Endometrium (tissue), 2 donors: ENCODE measurements around the gene PRKCG.
A peak's percentile ranks its signal among the peaks of the same experiment; 100 is the strongest.
"Not testable (repeated sequence)": the region's sequence is repeated elsewhere in the genome, so short reads cannot be mapped to it uniquely, and the experiment has no call there.

Experiments
- FAIRE-seq: peaks from 2 replicates; lab custom pipeline; 2012; peaks lifted over from hg19 to GRCh38; lab: Jason Lieb, UNC
- donor health status: control.
- donor health status: control.

PRKCG gene

DNA sequence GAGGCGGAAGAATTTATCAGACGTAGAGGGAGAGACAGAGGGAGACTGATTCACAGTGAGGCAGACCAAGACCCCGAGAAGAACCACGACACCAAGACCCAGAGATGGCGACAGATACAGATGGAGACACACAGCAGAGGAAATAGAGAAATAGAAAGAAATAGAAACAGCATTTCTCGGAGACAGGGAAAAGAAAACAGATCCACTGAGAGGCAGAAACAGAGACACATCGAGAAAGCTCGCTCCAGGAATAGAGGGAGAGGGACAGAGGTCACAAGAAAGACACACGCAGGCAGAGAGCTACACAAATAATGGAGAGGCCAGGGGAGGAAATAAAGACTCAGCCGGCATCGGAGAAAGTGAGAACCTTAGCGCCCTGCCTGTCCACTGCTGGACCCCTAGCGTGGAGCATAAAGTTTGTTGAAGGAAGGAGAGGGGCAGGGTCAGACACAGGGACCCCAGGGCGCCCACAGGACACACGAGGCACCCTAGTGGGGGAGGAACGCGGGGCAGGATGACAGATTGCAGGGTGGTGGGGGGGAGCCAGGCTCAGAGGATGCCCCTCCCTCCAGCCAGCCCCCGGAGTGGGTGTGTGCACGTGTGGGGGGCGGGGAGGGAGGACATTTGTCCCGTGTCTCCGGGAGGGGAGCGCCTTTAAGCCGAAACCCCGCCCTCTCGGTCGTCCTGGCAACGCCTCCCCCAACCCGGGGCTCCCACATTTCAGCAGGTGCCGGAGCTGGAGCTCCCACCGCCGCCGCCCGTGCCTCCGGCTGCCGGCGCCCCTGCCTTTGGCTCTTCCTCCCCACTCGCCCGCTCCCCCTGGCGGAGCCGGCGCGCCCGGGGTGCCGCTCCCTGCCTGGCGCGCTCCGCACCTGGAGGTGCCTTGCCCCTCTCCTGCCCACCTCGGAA, at the start of gene PRKCG:
Gene PRKCG (plus strand): TSS at position 716 of the 909 bp plus-strand sequence. CDS start 298 bp downstream, outside the sequence.
- no peak for FAIRE-seq

DNA sequence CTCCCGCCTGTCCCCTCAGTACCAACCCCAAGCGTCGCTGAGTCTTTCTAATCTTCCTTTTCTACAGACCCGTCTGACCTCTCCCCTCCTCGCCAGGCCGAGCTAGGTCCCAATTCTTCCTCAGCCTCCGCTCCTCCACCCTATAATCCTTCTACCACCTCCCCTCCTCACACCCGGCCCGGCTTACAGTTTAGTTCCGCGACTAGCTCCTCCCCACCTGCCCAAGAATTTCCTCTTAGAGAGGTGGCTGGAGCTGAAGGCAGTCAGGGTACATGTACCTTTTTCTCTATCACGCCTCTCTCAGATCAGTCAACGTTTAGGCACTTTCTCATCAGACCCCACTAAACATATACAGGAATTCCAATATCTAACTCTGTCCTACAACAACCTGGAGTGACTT, 49.1 kb upstream of the PRKCG start:
- not testable (repeated sequence) for FAIRE-seq

DNA sequence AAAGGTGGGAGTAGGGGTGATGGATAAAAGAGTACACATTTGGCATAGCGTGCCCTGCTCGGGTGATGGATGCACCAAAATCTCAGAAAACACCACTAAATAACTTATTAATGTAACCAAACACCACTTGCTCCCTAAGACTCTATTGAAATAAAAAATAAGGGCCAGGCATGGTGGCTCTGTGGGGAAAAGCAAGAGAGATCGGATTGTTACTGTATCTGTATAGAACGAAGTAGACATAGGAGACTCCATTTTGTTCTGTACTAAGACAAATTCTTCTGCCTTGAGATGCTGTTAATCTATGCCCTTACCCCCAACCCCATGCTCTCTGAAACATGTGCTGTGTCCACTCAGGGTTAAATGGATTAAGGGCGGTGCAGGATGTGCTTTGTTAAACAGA, 43.6 kb upstream of the PRKCG start:
- FAIRE-seq, result not testable (repeated sequence)

DNA sequence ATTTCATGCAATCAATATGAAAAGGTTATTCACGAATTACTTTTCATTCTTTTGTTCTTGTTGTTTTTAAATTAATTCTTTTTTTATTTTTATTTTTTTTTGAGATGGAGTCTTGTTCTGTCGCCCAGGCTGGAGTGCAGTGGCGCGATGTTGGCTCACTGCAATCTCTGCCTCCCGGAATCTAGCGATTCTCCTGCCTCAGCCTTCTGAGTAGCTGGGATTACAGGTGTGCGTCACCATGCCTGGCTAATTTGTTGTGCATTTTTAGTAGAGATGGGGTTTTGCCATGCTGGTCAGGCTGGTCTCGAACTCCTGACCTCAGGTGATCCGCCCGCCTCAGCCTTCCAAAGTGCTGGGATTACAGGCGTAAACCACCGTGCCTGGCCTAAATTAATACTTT, 41.8 kb upstream of the PRKCG start:
- FAIRE-seq, result not testable (repeated sequence)

DNA sequence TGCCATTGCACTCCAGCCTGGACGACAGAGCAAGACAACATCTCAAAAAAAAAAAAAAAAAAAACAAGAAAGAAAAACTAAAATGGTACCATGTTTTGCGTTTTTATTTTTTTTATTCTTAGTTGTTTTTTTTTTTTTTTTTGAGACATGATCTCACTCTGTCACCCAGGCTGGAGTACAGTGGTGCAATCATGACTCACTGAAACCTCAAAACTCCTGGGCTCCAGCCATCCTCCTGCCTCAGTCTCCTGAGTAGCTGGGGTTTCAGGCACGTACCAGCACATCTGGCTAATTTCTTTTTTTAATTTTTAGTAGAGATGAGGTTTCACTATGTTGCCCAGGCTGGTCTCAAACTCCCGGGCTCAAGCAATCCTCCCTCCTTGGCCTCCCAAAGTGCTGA, 41.1 kb upstream of the PRKCG start:
- not testable (repeated sequence) for FAIRE-seq

DNA sequence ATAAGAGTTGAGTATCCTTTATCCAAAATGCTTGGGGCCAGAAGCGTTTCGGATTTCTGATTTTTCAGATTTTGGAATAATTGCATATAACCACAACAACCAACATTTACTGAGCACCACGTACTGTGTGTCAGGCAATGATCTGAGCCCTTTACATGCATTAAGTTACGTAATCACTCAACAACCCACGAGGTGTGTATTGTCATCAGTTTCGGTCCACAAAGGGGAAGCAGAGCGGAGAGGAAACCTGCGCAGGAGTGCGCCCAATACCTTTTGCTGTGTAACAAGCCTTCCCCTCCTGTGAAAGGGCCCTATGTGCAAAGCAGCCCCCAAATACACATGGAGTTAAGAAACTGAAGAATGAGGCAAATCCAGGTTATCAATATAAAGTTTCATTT, 37.1 kb upstream of the PRKCG start:
- FAIRE-seq, result no peak

DNA sequence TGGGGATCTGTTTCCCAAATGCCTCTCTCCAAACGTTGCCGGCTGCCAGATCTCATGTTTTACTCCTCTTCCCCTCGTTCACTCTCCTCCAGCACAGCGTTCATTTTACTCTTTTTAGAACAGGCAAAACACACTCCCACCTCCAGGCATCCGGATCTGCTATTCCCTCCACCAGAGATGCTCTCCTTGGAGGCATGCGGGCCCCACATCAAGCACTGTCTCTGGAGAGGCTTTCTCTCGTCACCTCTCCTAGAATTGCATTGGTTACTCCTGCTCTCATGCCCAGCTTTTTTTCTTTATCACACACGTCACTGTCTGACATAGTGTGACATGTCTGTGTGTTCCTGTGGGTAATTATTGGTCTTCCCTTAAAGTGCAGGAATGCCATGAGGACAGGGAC, 34.4 kb upstream of the PRKCG start:
- FAIRE-seq, result no peak

DNA sequence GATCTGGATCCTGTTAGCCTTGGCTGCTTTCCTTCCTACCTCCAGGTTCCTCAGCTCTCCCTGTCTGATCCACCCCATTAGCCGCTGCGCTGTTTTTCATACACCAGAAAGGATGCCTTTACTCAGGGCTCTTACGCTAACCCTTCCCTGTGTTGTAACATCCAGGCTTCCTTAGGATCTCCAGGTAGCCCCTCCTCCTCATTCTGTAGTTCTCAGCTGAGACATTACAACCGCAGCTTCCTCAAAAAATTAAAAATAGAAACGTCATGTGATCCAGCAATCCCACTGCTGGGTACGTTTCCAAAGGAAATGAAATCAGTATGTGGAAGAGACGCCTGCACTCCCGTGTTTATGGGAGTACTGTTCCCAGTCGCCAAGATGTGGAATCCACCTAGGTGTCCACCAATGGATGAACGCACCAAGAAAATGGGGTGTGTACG, 32.7 kb upstream of the PRKCG start:
- FAIRE-seq, result no peak

DNA sequence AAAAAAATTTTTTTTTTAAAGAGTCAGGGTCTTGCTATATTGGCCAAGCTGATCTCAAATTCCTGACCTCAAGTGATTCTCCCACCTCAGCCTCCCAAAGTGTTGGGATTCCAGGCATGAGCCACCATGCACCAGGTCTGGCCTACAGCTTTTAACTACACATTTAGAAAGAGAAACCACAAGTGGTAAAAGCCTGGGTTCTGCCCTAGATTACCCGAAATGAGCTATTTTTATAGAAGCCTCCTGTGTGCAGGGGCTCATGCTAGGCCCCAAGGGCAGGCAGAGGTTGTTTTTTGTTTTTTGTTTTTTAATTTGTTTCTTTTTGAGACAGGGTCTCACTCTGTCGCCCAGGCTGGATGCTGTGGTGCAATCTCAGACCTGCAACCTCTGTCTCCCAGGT, 28.3 kb upstream of the PRKCG start:
- FAIRE-seq, result no peak

DNA sequence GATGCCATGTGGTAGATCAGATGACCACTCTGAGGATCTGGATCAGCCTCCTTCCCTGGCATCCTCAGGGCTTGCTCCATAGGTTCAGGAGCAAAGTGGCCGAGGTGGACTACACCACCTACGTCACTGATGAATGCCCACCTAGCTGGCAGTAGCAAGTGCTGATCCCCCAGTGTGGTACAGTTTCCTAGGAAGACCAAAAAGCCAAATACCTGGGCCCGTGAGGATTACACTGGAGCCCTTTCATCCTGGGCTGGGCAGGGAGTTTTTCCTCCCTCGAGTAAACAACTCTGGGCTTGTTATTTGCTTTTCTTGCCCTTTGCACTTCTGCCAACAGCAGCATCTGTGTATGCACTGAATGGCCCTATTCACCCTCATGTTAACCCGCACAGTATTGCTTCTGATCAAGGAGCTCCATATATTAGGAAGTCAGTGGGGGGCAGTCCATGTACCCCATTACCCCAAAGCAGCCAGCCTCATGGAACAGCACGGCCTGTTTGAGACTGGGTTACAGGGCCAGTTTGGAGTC, 17.6 kb upstream of the PRKCG start:
- no peak for FAIRE-seq

DNA sequence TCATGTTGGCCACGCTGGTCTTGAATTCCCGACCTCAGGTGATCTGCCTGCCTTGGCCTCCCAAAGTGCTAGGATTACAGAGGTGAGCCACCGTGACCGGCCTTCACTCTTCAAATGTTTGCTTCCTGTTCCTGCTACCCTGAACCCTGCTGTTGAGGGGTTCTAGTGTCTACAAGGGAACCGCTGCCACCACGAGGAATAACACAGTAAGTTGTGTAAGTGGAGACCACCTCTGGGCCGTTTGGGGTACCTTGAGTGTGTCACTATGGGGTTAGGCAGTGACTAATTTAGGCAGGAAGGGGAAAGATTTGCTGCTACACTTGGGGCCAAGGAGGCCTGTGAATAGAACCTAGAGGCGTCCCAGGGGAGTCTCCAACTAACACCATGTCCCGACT, 16.5 kb upstream of the PRKCG start:
- FAIRE-seq, result no peak

DNA sequence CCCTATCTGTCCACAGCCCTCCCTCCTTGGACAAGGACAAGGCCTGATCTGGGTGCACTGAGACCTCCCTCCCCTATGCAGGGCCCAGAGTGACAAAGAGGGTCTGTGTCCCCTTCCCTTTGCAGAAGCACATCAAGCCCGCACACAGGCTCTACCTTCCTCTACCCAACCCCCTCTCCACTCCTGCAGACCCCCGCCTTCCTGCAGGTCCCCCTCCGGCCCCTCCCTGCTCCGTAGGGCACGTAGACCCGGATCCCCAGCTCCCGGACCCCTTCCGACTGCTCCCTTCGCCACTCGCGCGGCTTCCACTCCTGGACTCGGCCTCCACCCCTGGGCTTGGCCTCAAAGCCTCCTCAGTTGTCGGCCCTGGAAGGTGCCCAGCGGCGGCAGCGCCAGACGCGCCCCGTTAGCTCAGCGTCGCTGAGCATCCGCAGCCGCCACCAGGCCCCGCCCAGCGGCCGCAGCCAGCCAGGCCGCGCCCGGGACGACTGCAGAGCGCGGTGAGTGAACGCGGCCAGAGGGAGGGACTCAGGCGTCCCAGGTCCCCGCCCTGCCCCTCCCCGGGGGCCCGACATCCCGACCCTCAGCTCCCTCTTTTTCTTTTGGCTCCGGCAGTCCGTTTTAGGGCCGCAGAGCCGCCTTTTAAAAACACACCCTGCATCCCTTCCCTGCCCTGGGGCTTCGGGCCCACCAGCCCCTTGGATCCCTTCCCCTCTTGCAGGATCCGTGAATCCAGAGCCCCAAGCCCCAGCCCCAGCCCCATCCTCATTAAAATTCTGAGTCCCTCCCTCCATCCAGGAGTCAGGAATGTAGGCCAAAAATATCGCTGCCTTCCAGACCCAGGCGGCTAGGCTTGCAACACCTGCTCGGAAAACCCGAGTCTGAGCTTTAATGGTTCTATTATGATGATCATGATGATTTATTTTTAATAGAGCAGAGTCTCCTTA, 15.8 kb upstream of the PRKCG start:
- FAIRE-seq, result no peak

DNA sequence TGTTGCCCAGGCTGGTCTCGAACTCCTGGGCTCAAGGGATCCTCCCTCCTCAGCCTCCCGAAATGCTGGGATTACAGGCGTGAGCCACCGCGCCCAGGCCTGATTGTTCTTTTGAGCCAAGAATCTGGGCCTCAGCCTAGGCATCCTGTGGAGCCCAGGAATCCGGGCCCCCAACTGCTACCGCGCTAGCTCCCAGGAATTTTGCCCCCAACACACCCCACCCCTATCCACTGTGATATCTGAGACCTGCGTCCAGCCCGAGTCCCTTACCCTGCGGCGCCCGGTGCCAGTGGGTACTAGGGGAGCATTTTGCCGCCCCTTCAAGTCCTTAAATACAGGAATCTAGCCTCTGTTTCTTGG, 15.2 kb upstream of the PRKCG start:
- FAIRE-seq, result no peak

DNA sequence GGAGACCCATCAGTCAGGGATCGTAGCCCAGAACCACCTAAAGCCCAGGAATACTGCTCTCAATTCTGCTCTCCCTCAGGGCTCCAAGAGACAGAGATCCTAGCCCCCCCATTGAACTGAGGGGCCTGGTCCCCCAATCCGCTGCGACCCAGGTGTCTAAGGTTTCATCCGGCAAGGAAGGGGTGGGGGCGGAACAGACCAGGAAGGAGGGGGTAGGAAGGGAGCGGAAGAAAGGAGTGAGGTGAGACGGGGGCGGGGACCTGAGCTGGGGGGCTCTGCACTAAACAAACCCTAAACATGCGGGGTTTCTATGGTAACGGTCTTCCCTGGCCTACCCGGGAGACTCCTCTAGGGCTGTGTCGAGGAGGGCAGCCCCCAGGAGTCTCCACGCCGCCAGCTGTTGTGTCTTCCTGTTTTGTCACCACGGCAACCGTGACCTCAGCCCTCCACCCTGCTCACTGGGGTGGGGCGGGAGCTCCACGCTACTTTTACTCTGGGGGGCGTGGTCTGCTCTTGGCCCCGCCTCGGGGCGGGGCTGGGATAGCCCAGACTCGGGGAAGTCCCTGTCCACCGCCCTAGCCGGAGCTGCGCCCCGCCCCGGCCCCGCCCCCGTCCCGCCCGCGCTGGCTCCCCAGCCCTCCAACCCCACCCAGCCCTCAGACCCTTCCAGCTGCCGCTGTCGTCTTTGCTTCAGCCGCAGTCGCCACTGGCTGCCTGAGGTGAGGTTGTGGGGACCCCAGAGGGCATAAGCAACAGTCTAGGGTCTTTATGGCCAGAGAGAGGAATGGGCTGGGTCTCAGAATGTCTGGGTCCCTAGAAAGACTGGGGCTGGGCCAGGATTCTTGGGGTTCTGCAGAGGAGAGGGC, 14.5 kb upstream of the PRKCG start, which contains the start of gene MYADM:
Gene MYADM (plus strand): TSS at position 659 of the 866 bp plus-strand sequence. CDS start 5,647 bp downstream, outside the sequence.
- FAIRE-seq, result peak; percentile 74

DNA sequence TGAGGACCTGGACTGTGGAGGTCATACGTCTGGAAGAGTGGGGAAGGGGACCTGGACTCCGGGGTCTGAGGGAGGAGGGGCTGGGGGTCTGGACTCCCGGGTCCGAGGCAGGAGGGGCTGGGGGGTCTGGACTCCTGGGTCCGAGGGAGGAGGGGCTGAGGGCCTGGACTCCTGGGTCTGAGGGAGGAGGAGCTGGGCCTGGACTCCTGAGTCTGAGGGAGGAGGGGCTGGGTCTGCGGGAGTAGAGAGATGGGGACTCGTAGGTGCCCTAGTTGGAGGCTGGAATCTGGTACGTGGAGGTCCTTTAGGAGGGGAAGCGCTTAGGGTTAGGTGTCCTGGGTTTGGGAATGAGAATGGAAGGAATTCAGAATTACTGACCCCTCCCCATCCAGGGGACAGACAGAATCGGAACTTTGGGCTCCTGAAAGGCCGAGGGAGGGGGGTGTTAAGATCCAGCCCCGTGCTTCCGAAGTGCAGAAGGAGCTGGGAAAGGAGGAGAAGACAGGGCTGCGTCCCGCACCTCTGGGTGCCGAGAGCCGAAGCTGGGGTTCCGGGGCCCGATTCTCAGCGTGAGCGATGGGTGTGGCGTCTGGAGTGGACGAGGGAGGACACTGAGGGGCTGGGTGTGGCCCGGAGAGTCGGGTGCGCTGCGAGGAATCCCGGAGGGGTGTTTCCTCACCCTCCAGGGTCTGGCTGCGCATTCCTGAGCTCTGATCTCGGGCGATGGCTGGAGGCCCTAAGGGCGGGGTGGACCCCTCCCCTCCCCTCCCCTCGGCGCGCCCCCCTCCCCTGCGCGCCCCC, 13.7 kb upstream of the PRKCG start:
- FAIRE-seq, result no peak

DNA sequence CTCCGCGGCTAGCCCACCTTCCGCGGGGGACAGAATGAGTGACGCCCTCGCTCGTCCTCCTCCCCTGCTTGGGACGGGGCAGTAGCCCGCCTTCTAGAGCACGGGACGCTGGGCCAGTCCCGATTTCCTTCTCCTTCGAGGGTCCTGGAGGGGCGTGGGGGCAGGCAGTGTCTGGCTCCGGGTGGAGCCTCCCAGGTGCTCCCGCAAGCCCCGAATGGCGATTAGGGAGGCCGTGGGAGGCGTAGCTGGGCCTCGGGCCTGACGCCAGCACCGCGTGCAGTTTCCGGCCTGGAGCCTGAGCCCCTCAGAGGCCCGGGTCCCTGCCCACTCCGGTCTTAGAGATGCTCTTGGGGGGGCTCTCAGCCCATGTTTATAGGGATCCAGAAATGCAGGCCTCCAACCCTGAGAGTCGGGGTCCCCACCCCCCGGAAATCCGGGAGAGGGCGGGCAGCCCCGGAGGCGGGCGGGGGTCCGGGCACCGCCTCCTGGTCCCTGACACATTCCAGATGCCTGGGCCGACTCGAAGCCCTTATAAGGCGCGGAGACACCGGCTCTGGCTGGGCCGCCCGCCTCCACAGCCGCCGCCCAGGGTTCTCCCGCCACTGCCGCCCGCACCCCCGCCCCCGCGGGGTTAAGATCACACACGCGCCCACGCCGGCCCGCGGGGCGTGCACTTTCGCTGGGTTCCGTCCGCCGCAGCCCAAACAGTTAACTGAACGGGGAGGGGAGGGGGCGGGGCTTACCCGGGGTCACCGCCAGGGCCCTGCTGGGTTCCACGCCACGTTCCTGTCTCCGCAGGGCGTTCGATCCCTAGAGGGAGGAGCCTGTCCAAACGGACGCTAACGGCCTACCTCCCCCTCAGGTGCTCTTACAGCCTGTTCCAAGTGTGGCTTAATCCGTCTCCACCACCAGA, 12.8 kb upstream of the PRKCG start:
- FAIRE-seq, result no peak

DNA sequence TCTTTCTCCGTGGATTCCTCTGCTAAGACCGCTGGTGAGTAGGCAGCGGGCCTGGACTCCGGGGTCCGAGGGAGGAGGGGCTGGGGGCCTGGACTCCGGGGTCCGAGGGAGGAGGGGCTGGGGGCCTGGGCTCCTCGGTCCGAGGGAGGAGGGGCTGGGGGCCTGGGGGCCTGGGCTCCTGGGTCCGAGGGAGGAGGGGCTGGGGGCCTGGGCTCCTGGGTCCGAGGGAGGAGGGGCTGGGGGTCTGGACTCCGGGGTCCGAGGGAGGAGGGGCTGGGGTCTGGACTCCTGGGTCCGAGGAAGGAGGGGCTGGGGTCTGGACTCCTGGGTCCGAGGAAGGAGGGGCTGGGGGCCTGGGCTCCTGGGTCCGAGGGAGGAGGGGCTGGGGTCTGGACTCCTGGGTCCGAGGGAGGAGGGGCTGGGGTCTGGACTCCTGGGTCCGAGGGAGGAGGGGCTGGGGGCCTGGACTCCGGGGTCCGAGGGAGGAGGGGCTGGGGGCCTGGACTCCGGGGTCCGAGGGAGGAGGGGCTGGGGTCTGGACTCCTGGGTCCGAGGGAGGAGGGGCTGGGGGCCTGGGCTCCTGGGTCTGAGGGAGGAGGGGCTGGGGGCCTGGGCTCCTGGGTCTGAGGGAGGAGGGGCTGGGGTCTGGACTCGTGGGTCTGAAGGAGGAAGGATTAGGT, 12.1 kb upstream of the PRKCG start:
- FAIRE-seq, result not testable (repeated sequence)

DNA sequence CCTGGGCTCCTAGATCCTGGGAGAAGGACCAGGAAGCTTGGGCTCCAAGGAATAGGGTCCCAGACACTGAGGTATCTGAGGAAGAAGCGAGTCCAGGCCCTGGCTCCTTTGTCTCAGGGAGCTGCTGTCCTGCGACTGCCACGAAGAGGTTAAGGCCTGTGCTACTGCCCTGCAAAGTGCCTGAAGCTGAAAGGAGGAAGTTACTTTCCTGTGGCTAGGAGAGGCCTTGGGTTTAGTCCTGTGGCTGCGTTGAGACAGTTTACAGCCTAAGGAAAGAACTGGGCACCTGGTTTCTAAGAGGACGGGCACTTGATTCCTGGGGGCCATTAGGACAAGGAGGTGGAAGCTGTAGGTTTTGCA, 11.5 kb upstream of the PRKCG start:
- FAIRE-seq, result no peak

DNA sequence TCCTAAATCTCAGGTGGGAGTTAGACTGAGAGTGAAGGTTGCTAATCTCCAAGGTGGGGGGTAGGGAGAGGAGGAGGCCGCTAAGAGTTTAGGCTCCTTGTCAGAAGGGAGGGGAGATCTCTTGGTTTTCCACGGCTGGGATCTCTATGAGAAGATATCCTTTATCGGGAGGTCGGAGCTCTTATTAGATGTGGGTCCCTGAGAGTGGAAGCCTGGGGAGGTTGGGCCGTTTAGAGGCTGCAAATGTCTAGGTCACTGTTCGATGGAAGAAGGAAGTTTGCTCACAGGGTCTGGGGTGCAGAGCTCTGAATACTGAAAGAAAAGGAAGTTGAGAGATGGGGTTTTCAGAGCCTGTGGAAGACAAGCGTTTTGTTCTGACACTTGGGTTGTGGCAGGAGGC, 10.5 kb upstream of the PRKCG start:
- no peak for FAIRE-seq
